GM23248 (cell line): ENCODE measurements around the gene PRTN3.

Experiments
- EZH2 ChIP-seq: fragments of 200-600 bp; sonication (generic); IDR thresholded peaks from 2 replicates; pipeline ENCODE4 v1.6.1; 2018; ENCODE audit warnings: antibody characterized with exemption, mild to moderate bottlenecking; ENCODE audit not compliant: insufficient read depth, poor library complexity, severe bottlenecking
- EZH2phosphoT487 ChIP-seq: fragments of 200-600 bp; sonication (generic); IDR thresholded peaks from 2 replicates; pipeline ENCODE4 v1.6.1; 2018; ENCODE audit warnings: antibody characterized with exemption, moderate library complexity, mild to moderate bottlenecking, low read depth; ENCODE audit not compliant: insufficient read depth

DNA sequence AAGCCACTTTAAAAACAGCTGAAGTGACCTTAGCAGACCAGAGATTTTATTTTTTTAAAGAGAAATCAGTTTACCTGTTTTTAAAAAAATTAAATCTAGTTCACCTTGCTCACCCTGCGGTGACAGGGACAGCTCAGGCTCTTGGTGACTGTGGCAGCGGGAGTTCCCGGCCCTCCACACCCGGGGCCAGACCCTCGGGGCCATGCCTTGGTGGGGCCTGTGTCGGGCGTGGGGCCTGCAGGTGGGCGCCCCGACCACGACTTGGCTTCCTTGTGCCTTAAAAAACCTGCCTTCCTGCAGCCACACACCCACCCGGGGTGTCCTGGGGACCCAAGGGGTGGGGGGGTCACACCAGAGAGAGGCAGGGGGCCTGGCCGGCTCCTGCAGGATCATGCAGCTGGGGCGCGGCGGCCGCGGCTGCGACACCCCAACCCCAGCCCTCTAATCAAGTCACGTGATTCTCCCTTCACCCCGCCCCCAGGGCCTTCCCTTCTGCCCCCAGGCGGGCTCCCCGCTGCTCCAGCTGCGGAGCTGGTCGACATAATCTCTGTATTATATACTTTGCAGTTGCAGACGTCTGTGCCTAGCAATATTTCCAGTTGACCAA lies 29.8 kb upstream of the PRTN3 start:
- TF ChIP-seq EZH2, result no peak
- no peak for TF ChIP-seq EZH2phosphoT487
